WTC11 (cell line): ENCODE measurements around the gene STRA8. TPM values are rescaled to one million over a fixed set of nuclear protein-coding genes. Genes with fewer than 3 reads are reported as not detected.

Source experiments
- ATAC-seq: fragments of 200-7000 bp; cut with Tn5 transposase; 2 replicates; pipeline ENCODE4 v1.10.0; 2021; ENCODE audit warnings: mild to moderate bottlenecking, moderate library complexity
- CTCF ChIA-PET: fragments of 300-600 bp; sonication (Branson Sonifier 250); formaldehyde crosslinking; loops from one replicate; lab custom pipeline; 2021; ENCODE audit warnings: antibody characterized with exemption; lab: Charles Lee
- POLR2A ChIA-PET: fragments of 350-600 bp; sonication (Branson Sonifier 250); formaldehyde crosslinking; loops from one replicate; lab custom pipeline; 2021; ENCODE audit warnings: antibody characterized with exemption; lab: Charles Lee
- DNase-seq: peaks from one replicate; pipeline ENCODE4 v3.0.0; 2021; ENCODE audit warnings: low spot score
- H3K27ac Mint-ChIP-seq: 2 replicates; pipeline ENCODE4 v1.8.0; 2021; ENCODE audit warnings: mixed read lengths
- H3K27me3 Mint-ChIP-seq: 2 replicates; pipeline ENCODE4 v1.8.0; 2021; ENCODE audit warnings: low read depth, mild to moderate bottlenecking, moderate library complexity, mixed read lengths
- H3K36me3 Mint-ChIP-seq: 2 replicates; pipeline ENCODE4 v1.8.0; 2021; ENCODE audit warnings: mixed read lengths
- H3K4me1 Mint-ChIP-seq: 2 replicates; pipeline ENCODE4 v1.8.0; 2022; ENCODE audit warnings: mixed read lengths
- H3K4me3 Mint-ChIP-seq: 2 replicates; pipeline ENCODE4 v1.8.0; 2021; ENCODE audit warnings: mild to moderate bottlenecking, moderate library complexity, mixed read lengths
- H3K9me3 Mint-ChIP-seq: 2 replicates; pipeline ENCODE4 v1.8.0; 2021; ENCODE audit warnings: mixed read lengths
- ATF6 ChIP-seq: sonication (generic); formaldehyde crosslinking; IDR thresholded peaks from 2 replicates; pipeline ENCODE4 v1.8.1; 2023; ENCODE audit warnings: mild to moderate bottlenecking, missing genetic modification reagents
- CREM ChIP-seq: sonication (generic); formaldehyde crosslinking; IDR thresholded peaks from 2 replicates; pipeline ENCODE4 v1.8.1; 2022; ENCODE audit warnings: mild to moderate bottlenecking, missing genetic modification reagents, moderate library complexity
- FOXJ3 ChIP-seq: sonication (generic); formaldehyde crosslinking; IDR thresholded peaks from 2 replicates; pipeline ENCODE4 v1.9.0; 2021; ENCODE audit warnings: missing genetic modification reagents, mild to moderate bottlenecking, borderline replicate concordance
- STAT6 ChIP-seq: sonication (generic); formaldehyde crosslinking; conservative IDR thresholded peaks from 2 replicates; pipeline ENCODE4 v1.8.1; 2023; ENCODE audit warnings: mild to moderate bottlenecking, low read depth, missing genetic modification reagents, moderate library complexity
- TP53 ChIP-seq: sonication (generic); formaldehyde crosslinking; IDR thresholded peaks from 2 replicates; pipeline ENCODE4 v1.8.1; 2023; ENCODE audit warnings: mild to moderate bottlenecking, missing genetic modification reagents
- ZBTB43 ChIP-seq: sonication (generic); formaldehyde crosslinking; IDR thresholded peaks from 2 replicates; pipeline ENCODE4 v1.8.1; 2023; ENCODE audit warnings: mild to moderate bottlenecking, missing genetic modification reagents
- ZNF532 ChIP-seq: fragments of 250-450 bp; sonication (Bioruptor Pico); IDR thresholded peaks from 2 replicates; pipeline ENCODE4 v1.9.0; 2021; ENCODE audit warnings: mild to moderate bottlenecking, borderline replicate concordance
- microRNA-seq: library from miRNA; unstranded; fragments of <30 nt; microRNA quantifications from one replicate; pipeline ENCODE4 v1.2.0, GENCODE V29; 2022; ENCODE audit warnings: borderline number of aligned reads
- total RNA-seq: library from RNA; stranded (reverse); gene quantifications from 3 replicates; pipeline ENCODE4 v1.2.3, GENCODE V29; 2021

Gene STRA8
- total RNA-seq, 1 experiment from 2014 or later = not detected

GRCh38 chr7:135291809-135292253 lies 58.2 kb downstream of the STRA8 start (continued):
- no peak for TF ChIP-seq STAT6 (CRISPR knock-in tag)
- TF ChIP-seq TP53 (CRISPR knock-in tag) = no peak
- TF ChIP-seq FOXJ3 (CRISPR knock-in tag) = no peak
- no peak for TF ChIP-seq ZBTB43 (CRISPR knock-in tag)
- no peak for TF ChIP-seq ZNF532 (CRISPR knock-in tag)
- TF ChIP-seq ATF6 (CRISPR knock-in tag) = no peak

- Mint-ChIP-seq H3K4me1 (peaks cover 14% of the 10 kb centered on the region), H3K9me3 (peaks cover 18% of the 10 kb centered on the region), H3K36me3 (peaks cover 5% of the 10 kb centered on the region), H3K4me3 (no peak overlapping the region), H3K27me3 (peaks cover 9% of the 10 kb centered on the region; the same call in 1 of the 2 replicates), H3K27ac (no peak overlapping the region)
- POLR2A ChIA-PET = no interaction called here
- TF ChIP-seq CREM (no peak), TP53 (CRISPR knock-in tag) (no peak)
- no peak; the same call in 1 of the 2 replicates for ATAC-seq
- CTCF ChIA-PET = interaction anchor here (1.4 to 1.5 kb wide), 2 partner anchors 25 to 63 kb away, joined by 4 to 5 read pairs; no protein-coding TSS in a partner anchor
- no peak for DNase-seq
These were observed 65.6 kb downstream of the STRA8 start for GRCh38 chr7:135299235-135299634.

- Mint-ChIP-seq H3K36me3 (peaks cover 5% of the 10 kb centered on the region), H3K9me3 (peaks cover 18% of the 10 kb centered on the region), H3K4me1 (peaks cover 14% of the 10 kb centered on the region), H3K27ac (no peak overlapping the region), H3K27me3 (peaks cover 6% of the 10 kb centered on the region; the same call in 1 of the 2 replicates), H3K4me3 (no peak overlapping the region)
- ChIA-PET CTCF (interaction anchor here (0.8 to 2.4 kb wide), 5 partner anchors 10 to 35 kb away, joined by 3 to 11 read pairs (median 5); no protein-coding TSS in a partner anchor), POLR2A (no interaction called here)
- no peak for TF ChIP-seq ZBTB43 (CRISPR knock-in tag)
- TF ChIP-seq FOXJ3 (CRISPR knock-in tag) = no peak
- ATAC-seq = peak; percentile 72
- DNase-seq = no peak
These were observed 67.5 kb downstream of the STRA8 start for GRCh38 chr7:135300913-135301765.

Small RNAs within 50 kb of the gene (microRNA-seq; reads per million reads assigned to microRNA genes)
- gene MIR6509 = not detected

Other genes with a start within 250 kb of the STRA8 start
- gene AGBL3, start 247.3 kb upstream of the STRA8 start, total RNA-seq = 1.6 to 2.1 TPM (median 2.0 TPM) in 3 replicates
- 0.11 to 0.14 TPM in 2 of 3 replicates, not detected in the other for gene TMEM140, start 85.8 kb upstream of the STRA8 start, total RNA-seq
- 37.9 to 43.0 TPM (median 41.4 TPM) in 3 replicates for gene CYREN, start 63.1 kb upstream of the STRA8 start, total RNA-seq
- 8.8 to 12.0 TPM (median 10.2 TPM) in 3 replicates for gene WDR91, start 22.3 kb upstream of the STRA8 start, total RNA-seq